ENCODE results near the gene GIMAP5. TPM values are rescaled to one million over a fixed set of nuclear protein-coding genes. Genes with fewer than 3 reads are reported as not detected.

Gene GIMAP5
- total and polyA plus RNA-seq, 10 of the 15 experiments (the other 5 are each of a cell fraction or from before 2014, with no cell fraction given): 3.7 to 9.1 (median 6.7) TPM

GRCh38 chr7:150719436-150719835, 17.8 kb upstream of the GIMAP5 start:
- BruUV-seq (replicated peaks): no TSS peak
- Histone ChIP-seq H3K36me3 (ENCODE audit: control insufficient read depth in 2 of 2, insufficient read depth in 2 of 2, low read length in 1 of 2) (peaks cover 0 to 1% of the 10 kb centered on the region in 2 experiments; a peak in 1 of 4 replicates), H4K20me1 (ENCODE audit: control insufficient read depth, insufficient read depth) (no peaks in the 10 kb centered on the region), H3K4me3 (no peak overlapping the region), H3K27me3 (replicated peaks in 1 of 2; ENCODE audit: control insufficient read depth in 2 of 2, insufficient read depth in 2 of 2, low read length in 1 of 2) (no peaks in the 10 kb centered on the region), H3K4me2 (ENCODE audit: control insufficient read depth, insufficient read depth) (no peak overlapping the region), H3K9ac (ENCODE audit: control insufficient read depth, insufficient read depth, low read length) (no peak overlapping the region), H3K27ac (ENCODE audit: control insufficient read depth, insufficient read depth) (no peak overlapping the region), H2AFZ (ENCODE audit: control insufficient read depth, low read depth, low read length) (no peak overlapping the region), H3K9me3 (replicated peaks; ENCODE audit: control insufficient read depth, insufficient read depth, low read length) (no peaks in the 10 kb centered on the region; the same call in 1 of the 3 replicates), H3K4me1 (ENCODE audit: control insufficient read depth, insufficient read depth, low read length) (peaks cover 7% of the 10 kb centered on the region), H3K79me2 (ENCODE audit: control insufficient read depth, insufficient read depth, low read length) (peaks cover 8% of the 10 kb centered on the region)
- no peak for TF ChIP-seq ETV6 (conservative IDR thresholded peaks at IDR 0.05 in 1 of 2, IDR thresholded peaks at IDR 0.05 in 1 of 2; ENCODE audit: borderline replicate concordance in 1 of 2, low read depth in 1 of 2)
- TF ChIP-seq, protein P1, sequence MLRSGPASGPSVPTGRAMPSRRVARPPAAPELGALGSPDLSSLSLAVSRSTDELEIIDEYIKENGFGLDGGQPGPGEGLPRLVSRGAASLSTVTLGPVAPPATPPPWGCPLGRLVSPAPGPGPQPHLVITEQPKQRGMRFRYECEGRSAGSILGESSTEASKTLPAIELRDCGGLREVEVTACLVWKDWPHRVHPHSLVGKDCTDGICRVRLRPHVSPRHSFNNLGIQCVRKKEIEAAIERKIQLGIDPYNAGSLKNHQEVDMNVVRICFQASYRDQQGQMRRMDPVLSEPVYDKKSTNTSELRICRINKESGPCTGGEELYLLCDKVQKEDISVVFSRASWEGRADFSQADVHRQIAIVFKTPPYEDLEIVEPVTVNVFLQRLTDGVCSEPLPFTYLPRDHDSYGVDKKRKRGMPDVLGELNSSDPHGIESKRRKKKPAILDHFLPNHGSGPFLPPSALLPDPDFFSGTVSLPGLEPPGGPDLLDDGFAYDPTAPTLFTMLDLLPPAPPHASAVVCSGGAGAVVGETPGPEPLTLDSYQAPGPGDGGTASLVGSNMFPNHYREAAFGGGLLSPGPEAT (IDR thresholded peaks at IDR 0.05; ENCODE audit: low read depth): no peak
- TF ChIP-seq TARDBP (IDR thresholded peaks at IDR 0.05; ENCODE audit: borderline replicate concordance): no peak
- no peak for TF ChIP-seq NBN (IDR thresholded peaks at IDR 0.05)
- TF ChIP-seq DPF2 (IDR thresholded peaks at IDR 0.05): no peak
- no peak for TF ChIP-seq ELK1 (IDR thresholded peaks at IDR 0.05; ENCODE audit: low read depth, low read length)
- TF ChIP-seq, protein P2, sequence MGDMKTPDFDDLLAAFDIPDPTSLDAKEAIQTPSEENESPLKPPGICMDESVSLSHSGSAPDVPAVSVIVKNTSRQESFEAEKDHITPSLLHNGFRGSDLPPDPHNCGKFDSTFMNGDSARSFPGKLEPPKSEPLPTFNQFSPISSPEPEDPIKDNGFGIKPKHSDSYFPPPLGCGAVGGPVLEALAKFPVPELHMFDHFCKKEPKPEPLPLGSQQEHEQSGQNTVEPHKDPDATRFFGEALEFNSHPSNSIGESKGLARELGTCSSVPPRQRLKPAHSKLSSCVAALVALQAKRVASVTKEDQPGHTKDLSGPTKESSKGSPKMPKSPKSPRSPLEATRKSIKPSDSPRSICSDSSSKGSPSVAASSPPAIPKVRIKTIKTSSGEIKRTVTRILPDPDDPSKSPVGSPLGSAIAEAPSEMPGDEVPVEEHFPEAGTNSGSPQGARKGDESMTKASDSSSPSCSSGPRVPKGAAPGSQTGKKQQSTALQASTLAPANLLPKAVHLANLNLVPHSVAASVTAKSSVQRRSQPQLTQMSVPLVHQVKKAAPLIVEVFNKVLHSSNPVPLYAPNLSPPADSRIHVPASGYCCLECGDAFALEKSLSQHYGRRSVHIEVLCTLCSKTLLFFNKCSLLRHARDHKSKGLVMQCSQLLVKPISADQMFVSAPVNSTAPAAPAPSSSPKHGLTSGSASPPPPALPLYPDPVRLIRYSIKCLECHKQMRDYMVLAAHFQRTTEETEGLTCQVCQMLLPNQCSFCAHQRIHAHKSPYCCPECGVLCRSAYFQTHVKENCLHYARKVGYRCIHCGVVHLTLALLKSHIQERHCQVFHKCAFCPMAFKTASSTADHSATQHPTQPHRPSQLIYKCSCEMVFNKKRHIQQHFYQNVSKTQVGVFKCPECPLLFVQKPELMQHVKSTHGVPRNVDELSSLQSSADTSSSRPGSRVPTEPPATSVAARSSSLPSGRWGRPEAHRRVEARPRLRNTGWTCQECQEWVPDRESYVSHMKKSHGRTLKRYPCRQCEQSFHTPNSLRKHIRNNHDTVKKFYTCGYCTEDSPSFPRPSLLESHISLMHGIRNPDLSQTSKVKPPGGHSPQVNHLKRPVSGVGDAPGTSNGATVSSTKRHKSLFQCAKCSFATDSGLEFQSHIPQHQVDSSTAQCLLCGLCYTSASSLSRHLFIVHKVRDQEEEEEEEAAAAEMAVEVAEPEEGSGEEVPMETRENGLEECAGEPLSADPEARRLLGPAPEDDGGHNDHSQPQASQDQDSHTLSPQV (IDR thresholded peaks at IDR 0.05): no peak
- TF ChIP-seq SKIL (IDR thresholded peaks at IDR 0.05; ENCODE audit: low read depth, poor library complexity, severe bottlenecking): no peak
- ATAC-seq: no peak
- in situ Hi-C loops (cut with MboI) (no loop called here), intact Hi-C loops (cut with micrococcal nuclease; ENCODE audit: unreplicated experiment) (no loop called here)
- CTCF ChIA-PET: no interaction called here
- RAD21 ChIA-PET (ENCODE audit: unreplicated experiment): no interaction called here
- POLR2A ChIA-PET: no interaction called here
- SMC1A ChIA-PET (ENCODE audit: uncharacterized antibody, unreplicated experiment): no interaction called here
- FAIRE-seq: no peak
- 76% methylated on average over 4 of the region's 4 CpGs for WGBS (ENCODE audit: insufficient coverage, insufficient replicate concordance, low lambda C conversion rate, missing lambda C conversion rate)
- no peak for DNase-seq (ENCODE audit: low read depth, low spot score)
